ENCODE results near the gene MICU1. TPM values are rescaled to one million over a fixed set of nuclear protein-coding genes. Genes with fewer than 3 reads are reported as not detected.
A peak's percentile ranks its signal among the peaks of the same experiment; 100 is the strongest.

MICU1 gene
- total RNA-seq, 1 experiment from 2014 or later = 39.4 TPM

- Histone ChIP-seq H3K4me3 (replicated peaks in 1 of 2; ENCODE audit: low read depth in 1 of 2, low read length in 2 of 2) (peak overlapping the region in 1 of 2 experiments; percentile 10; a peak in 1 of 4 replicates), H4K20me1 (ENCODE audit: insufficient read depth) (no peaks in the 10 kb centered on the region), H3K36me3 (ENCODE audit: control insufficient read depth in 1 of 2, insufficient read depth in 2 of 2, low read length in 2 of 2) (no peaks in the 10 kb centered on the region), H3K4me2 (ENCODE audit: low read length) (peak overlapping the region; percentile 65), H3K9me3 (ENCODE audit: control insufficient read depth in 1 of 2, insufficient read depth in 1 of 2, low read depth in 1 of 2, low read length in 2 of 2) (no peaks in the 10 kb centered on the region), H3K9ac (ENCODE audit: low read length) (peak overlapping the region; percentile 23), H3K9me2 (ENCODE audit: insufficient read depth) (no peaks in the 10 kb centered on the region), H3K79me2 (ENCODE audit: insufficient read depth, low read length) (no peaks in the 10 kb centered on the region; the same call in 1 of the 2 replicates), H3K27ac (ENCODE audit: low read depth, low read length) (peak overlapping the region; percentile 48; the same call in 1 of the 2 replicates), H3K4me1 (ENCODE audit: control insufficient read depth in 1 of 2, insufficient read depth in 2 of 2, low read length in 2 of 2) (peaks cover 16 to 18% of the 10 kb centered on the region in 2 experiments), H2AFZ (ENCODE audit: low read depth, low read length, poor library complexity, severe bottlenecking) (no peak overlapping the region), H3K27me3 (ENCODE audit: insufficient read depth, low read length) (no peaks in the 10 kb centered on the region)
- ChIA-PET RAD21 (ENCODE audit: low non-redundant PET in 1 of 2, low total read pairs in 2 of 2, uncharacterized antibody in 2 of 2, unreplicated experiment in 2 of 2) (no interaction called here), CTCF (interaction anchor here (1.0 to 1.2 kb wide), 3 partner anchors 8 to 16 kb away, joined by 3 to 4 read pairs (median 3); no protein-coding TSS in a partner anchor), POLR2A (no interaction called here)
- ATAC-seq (peak; percentile 91), DNase-seq (ENCODE audit: low read depth, low spot score) (peak; percentile 10)
- intact Hi-C loops (cut with micrococcal nuclease) = loop anchor here (10.0 kb wide), 1 partner anchor 203 kb away; no protein-coding TSS in a partner anchor
- BruUV-seq (replicated peaks) = no TSS peak
- TF ChIP-seq EZH2phosphoT487 (IDR thresholded peaks at IDR 0.05; ENCODE audit: borderline replicate concordance) = no peak
- TF ChIP-seq SP1 (IDR thresholded peaks at IDR 0.05; ENCODE audit: low read depth) = no peak
- TF ChIP-seq CTCF (IDR thresholded peaks at IDR 0.05 in 2 of 3, conservative IDR thresholded peaks at IDR 0.05 in 1 of 3; ENCODE audit: borderline replicate concordance in 1 of 3, insufficient read depth in 1 of 3, low read depth in 2 of 3, low read length in 2 of 3) = peak; percentile 26 to 65 (median 56); a peak in 4 of 6 replicates
- peak; percentile 53 for TF ChIP-seq RAD21 (IDR thresholded peaks at IDR 0.05; ENCODE audit: low read depth)
Observed at GRCh38 chr10:72567889-72568640, 57.8 kb downstream of the MICU1 start.

- no peaks in the 10 kb centered on the region for H3K36me3 ChIP-seq (ENCODE audit: control insufficient read depth in 1 of 2, insufficient read depth in 2 of 2, low read length in 2 of 2)
- CTCF ChIA-PET = interaction anchor here (1.0 to 1.2 kb wide), 4 partner anchors 9 to 267 kb away, joined by 3 to 4 read pairs (median 4); no protein-coding TSS in a partner anchor
- TF ChIP-seq MAX (IDR thresholded peaks at IDR 0.05) (no peak), REST (IDR thresholded peaks at IDR 0.05; ENCODE audit: low read depth) (no peak), YY1 (IDR thresholded peaks at IDR 0.05; ENCODE audit: extremely low read depth, insufficient replicate concordance, low read depth, low read length) (no peak), TCF7L2 (IDR thresholded peaks at IDR 0.05; ENCODE audit: borderline replicate concordance, extremely low read depth, insufficient read depth, insufficient read length) (no peak), ATF3 (IDR thresholded peaks at IDR 0.05) (no peak), EZH2phosphoT487 (IDR thresholded peaks at IDR 0.05; ENCODE audit: borderline replicate concordance) (no peak), JUND (IDR thresholded peaks at IDR 0.05) (peak; percentile 36; the same call in 1 of the 2 replicates), FOSL1 (IDR thresholded peaks at IDR 0.05; ENCODE audit: low read depth) (peak; percentile 42; the same call in 1 of the 2 replicates)
- no peaks in the 10 kb centered on the region for H3K27me3 ChIP-seq (ENCODE audit: insufficient read depth, low read length)
- no peaks in the 10 kb centered on the region for H3K9me3 ChIP-seq (ENCODE audit: control insufficient read depth in 1 of 2, insufficient read depth in 1 of 2, low read depth in 1 of 2, low read length in 2 of 2)
- H3K4me1 ChIP-seq (ENCODE audit: control insufficient read depth in 1 of 2, insufficient read depth in 2 of 2, low read length in 2 of 2) = peaks cover 16 to 18% of the 10 kb centered on the region in 2 experiments
- H3K79me2 ChIP-seq (ENCODE audit: insufficient read depth, low read length) = no peaks in the 10 kb centered on the region; the same call in 1 of the 2 replicates
- H3K4me3 ChIP-seq (replicated peaks in 1 of 2; ENCODE audit: low read depth in 1 of 2, low read length in 2 of 2) = peak overlapping the region in 1 of 2 experiments; percentile 10; a peak in 1 of 4 replicates
- no peaks in the 10 kb centered on the region for H4K20me1 ChIP-seq (ENCODE audit: insufficient read depth)
- no TSS peak for BruUV-seq (replicated peaks)
- H3K9me2 ChIP-seq (ENCODE audit: insufficient read depth) = no peaks in the 10 kb centered on the region
- H2AFZ ChIP-seq (ENCODE audit: low read depth, low read length, poor library complexity, severe bottlenecking) = no peak overlapping the region
- DNase-seq (ENCODE audit: low read depth, low spot score) (peak; percentile 41), ATAC-seq (peak; percentile 80)
- peak overlapping the region; percentile 23 for H3K9ac ChIP-seq (ENCODE audit: low read length)
- peak overlapping the region; percentile 48; the same call in 1 of the 2 replicates for H3K27ac ChIP-seq (ENCODE audit: low read depth, low read length)
- POLR2A ChIA-PET = no interaction called here
- intact Hi-C loops (cut with micrococcal nuclease) = loop anchor here (10.0 kb wide), 1 partner anchor 203 kb away; no protein-coding TSS in a partner anchor
- peak overlapping the region; percentile 65 for H3K4me2 ChIP-seq (ENCODE audit: low read length)
- RAD21 ChIA-PET (ENCODE audit: low non-redundant PET in 1 of 2, low total read pairs in 2 of 2, uncharacterized antibody in 2 of 2, unreplicated experiment in 2 of 2) = no interaction called here
Observed at GRCh38 chr10:72567421-72567820, 58.5 kb downstream of the MICU1 start.

All from HCT116 (cell line).